NCI-H2029 (cell line): ENCODE measurements around the gene RXRA.

Experiments used
- DNase-seq: peaks from one replicate; lab custom pipeline; 2025; lab: John Stamatoyannopoulos, UW

The RXRA gene

DNA sequence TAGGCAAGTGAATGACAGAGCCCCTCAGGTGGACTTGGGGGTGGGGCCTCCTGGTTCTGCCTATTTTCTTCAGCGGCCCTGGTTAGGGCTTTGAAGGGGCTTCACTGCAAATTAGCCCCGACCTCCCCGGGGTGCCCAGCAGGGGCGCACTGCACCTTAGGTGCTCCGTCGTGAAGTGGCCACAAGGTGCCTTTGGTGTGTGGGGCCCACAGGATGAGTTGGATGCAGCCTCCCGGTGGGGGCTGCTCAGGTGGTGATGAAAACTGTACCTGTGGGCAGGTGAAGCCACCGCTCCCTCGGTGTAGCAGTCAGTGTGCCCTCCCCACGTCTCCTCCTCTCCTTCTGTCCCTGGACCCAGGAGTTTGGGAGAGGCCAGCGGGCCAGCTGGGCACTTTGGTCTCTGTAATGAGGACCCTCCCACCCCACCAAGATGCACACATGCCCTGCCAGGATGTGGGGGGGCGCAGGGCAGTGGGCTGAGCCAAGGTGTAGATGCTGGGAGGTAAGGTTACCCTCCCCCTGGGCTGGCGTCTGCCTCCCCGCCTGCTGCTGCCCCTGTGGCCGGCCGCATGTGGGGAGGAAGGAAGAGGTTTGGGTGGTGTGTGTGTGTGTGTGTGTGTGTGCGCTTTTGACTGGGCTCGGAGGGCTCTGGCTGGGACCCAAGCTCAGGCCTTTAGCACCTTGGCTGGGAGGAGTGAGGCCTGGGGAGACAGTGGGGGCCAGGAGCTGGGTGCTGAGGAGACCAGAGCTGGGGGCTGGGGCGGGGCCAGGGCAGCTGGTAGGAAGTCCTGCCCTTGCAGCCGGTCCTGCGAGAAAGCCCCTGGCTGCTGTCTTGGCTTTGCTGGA, 55.6 kb downstream of the RXRA start:
- DNase-seq: no peak

- no peak for DNase-seq
Measured at GRCh38 chr9:134382733-134383132, 56.5 kb downstream of the RXRA start.

DNA sequence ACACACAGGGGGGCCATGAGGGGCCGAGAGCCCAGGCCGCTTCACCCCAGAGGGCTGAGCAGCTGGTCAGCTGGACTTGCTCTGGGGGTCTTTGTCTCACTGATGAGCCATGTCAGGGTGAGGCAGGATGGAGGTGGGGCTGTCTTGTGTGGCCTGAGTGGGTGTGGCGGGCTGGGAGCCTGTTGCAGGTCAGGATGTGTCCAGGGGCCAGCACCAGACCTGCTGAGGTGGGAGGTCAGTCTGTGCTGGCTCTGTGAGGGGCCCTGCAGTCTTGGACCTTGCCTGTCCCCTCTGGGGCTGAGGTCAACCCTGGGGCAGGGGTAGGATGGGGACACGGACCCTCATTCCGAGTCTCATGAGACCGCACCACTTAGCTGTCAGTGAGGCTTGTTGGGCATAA, 56.9 kb downstream of the RXRA start:
- no peak for DNase-seq

DNA sequence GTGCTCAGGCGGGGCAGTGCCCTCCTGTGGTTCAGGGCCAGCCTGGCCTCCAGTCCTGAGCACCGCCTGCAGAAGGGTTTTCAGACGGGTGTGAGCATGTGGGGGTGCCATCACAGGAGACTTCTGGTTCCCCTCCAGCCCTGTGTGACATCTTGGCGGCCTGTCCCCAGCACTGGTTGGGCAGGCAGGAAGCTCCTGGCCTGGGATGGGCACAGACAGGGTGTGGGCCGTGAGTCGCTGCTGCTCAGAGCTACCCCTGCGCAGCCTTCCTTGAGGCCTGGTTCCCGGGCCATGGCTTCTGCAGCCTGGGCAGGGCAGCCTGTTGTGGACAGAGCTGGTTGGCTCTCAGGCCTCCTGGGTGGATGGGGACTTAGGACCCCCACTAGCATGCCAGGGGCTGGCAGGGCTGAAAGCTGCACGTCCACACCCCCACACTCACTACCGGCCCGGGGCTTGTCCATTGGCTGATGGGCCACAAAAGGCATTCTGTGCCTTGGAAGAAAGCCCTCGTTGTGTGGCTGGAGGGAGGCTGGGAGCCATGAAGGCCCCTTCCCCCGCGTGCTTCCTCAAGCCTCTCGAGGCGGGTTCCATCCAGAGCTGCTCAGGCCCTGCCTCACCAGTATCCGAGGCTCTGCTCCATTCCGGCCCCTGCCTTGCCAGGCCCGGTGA, 58.7 kb downstream of the RXRA start:
- no peak for DNase-seq

DNA sequence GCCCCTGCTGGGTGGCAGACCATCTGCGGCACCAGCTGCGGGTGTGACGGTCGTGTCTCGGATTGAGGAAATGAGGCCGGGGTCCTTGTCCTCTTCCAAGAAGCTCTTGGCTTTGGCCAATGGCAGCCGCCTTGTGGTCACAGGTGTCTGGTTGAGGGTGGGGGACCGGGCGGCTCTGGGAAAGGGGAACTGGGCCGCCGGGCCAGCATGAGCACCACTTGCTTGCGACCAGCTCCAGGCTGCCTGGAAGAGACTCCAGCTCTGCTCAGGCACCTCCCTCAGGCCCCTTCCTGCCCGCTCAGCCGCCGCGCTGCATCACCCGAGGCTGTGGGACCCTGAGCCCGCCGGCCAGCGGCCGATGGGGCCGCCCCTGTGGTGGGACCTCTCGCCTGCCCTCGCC, 59.7 kb downstream of the RXRA start:
- DNase-seq: no peak

- DNase-seq: peak; percentile 41
Measured at GRCh38 chr9:134386951-134387831, 60.9 kb downstream of the RXRA start.

DNA sequence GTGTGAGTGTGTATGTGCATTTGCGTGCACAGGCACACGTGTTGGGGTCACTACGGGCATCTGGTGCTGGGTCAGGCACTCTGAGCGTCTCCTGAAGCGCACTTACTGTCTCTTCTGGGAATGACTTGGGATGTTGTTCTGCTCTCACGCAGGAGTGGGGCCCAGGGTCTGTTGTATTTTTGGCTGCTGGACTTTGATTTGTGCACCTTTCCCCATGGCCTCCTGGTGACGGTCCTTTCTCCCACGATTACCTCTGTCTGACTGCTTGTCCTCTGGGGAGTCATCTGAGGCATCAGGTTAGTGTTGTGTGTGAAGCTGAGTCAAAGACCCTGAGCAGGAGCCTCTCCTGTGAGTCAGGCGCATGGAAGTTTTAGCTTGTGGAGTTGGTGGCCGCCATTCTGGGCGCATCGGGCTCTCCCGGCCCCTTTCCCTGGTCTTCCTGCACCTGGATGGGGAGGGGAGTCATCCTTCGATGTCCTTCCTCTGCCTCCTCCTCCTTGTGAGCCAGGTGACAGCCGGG, 62.1 kb downstream of the RXRA start:
- DNase-seq: no peak

DNA sequence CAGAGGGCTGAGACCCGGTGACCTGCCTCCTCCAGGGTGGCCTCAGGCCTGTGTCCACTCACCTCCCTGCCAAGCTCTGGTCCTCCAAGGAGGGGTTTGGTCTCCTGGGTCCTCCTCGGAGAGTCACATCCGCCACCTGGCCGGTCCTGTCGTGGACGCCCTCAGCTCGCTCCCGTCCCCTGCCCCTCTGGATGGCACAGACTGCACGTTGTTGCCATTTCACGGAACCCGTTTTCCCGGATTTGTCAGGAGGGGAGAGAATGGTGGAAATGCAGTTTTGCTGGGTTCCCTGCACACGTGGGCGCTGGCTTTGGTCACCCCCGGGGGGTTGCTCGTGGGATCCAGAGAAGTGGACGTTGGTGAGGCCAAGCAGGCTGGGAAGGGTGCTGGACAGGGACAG, 62.7 kb downstream of the RXRA start:
- no peak for DNase-seq

- DNase-seq: no peak
Measured at GRCh38 chr9:134389642-134390041, 63.4 kb downstream of the RXRA start.

GRCh38 chr9:134390537-134390936, 64.3 kb downstream of the RXRA start:
- no peak for DNase-seq

- no peak for DNase-seq
Measured at GRCh38 chr9:134390947-134391318, 64.7 kb downstream of the RXRA start.

DNA sequence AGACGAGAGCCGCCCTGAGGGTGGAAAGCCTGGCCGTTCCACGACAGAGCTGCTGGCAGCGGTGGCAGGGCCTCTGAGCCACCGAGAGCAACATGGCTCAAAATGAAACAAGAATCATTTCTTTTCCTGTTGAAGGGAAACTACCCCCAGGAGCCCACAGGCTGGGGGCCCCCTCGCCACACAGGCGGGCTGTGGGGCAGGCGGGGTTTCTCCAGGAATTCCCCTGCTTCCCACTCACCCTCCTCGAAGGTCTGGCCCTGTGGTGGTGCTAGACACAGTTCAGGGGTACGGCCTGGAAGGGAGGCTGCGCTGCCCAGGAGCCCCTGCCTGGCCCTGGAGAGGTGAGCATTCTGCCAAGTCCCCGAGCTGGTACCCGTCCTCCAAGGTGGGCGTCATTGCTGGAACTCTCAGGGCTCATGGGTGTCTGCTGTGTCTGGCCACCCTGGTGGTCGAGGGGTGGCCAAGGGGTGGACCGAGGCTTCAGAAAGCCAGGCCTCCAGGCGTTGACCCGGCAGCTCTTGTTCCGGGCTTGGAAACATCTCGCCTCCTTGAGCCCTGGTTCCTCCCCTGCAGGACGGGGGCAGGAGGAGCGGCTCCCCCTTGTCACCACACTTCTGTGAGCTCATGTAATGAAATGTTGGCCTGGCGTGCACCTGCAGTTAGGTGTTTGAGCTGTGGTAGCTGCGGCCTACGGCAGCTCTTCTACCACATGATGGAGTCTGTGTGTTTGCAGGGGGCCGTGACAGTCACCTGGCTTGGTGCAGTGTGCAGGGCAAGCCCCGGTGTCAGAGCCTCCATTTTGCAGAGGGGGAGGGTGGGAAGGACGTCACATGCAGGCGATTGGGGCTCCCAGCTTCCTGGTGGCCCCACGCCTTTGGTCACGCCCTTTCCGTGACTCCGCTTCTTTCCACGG, 65.3 kb downstream of the RXRA start:
- no peak for DNase-seq

GRCh38 chr9:134392900-134393299, 66.6 kb downstream of the RXRA start:
- no peak for DNase-seq

DNA sequence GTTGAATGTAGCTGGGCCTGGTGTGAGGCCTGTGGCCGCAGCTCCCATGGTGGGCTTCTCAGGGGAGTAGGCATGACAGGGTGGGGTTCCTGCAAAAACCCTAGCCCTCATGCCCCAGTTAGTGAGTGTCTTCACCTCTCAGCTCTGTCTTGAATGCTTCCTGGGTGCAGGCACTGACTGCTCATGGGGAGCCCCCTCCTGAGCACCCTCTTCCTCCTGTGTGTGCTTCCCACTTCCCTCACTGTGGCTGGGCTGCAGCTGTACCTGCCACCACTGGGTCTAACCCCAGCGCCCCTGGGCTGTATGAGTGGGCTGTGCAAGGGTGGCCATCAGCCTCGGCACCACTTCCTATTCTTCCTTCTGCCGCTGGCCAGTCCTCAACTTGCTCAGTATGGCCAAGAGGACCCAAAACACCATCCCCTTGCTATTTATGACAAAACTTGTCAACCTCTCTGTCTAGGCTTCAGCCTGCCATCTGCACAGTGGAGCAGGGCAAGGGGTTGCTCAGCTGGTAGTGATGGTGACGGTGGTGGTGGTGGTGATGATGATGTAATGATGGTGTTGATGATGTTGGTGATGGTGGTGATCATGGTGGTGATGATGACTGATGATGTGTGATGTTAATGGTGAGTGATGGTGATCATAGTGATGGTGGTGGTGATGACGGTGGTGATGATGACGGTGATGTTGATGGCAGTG, 67.5 kb downstream of the RXRA start:
- DNase-seq: no peak

GRCh38 chr9:134395002-134395517, 68.8 kb downstream of the RXRA start:
- no peak for DNase-seq

- DNase-seq: no peak
Measured at GRCh38 chr9:134395737-134396257, 69.5 kb downstream of the RXRA start.

- no peak for DNase-seq
Measured at GRCh38 chr9:134396258-134396742, 70.0 kb downstream of the RXRA start.

DNA sequence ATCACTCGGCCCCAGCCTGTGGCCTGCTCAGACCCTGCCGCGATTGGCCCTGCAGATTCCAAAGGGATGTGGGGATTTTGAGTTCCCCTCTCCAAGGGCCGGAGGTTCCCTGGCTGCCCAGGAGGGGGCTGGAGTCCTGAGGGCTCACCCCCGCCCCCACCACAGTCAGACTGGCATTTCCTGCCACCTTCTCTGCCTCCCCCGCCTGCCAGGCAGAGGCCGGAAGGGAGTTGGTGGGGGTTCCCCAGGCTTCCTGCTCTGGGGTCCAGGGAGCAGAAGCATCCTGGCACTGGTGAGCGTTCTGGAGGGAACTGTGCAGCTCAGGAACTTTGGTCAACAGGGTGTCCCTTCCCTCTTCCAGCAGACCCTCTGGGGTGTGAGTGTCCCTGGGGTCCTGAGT, 70.6 kb downstream of the RXRA start:
- DNase-seq: no peak

GRCh38 chr9:134398756-134399155, 72.5 kb downstream of the RXRA start:
- DNase-seq: no peak

GRCh38 chr9:134399435-134400056, 73.3 kb downstream of the RXRA start:
- DNase-seq: no peak
